ENCODE data around the gene CHD2.

CHD2 gene

DNA sequence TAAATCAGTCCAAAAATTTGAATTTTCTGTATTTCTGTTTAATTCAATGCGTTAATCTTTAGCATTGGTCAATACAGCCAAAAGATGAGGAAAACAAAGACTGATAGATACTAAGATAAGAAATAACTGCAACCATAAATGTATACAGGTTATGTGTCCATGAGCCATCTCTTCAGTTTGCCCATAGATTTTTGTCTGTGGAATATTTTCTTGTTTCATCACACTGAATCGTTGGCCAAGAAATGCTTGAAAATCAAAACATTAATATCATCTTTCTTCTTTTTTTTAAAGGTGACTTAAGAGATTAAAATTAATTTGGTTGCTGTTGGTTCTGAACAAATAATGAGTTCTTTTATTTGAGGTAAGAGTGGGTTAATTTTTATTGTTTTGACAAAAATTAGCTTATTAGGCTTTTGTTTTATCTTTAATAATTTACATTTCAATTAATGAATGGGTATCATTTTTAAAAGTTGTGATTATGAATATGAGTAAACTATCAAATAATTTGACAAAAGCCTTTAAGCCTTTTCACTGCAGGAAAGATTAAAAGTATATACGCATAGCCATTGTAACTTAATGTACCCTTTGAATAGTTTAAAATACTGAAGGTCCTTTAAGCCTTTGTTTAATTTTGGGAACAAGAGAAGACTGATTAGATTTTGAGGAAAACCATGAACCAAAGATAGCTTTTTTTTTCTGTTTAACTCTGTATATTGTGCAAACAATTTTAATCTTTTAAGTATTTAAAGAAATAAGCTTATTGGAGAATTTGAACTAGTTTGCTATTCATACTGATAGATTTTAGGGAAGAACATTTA is 14.7 kb upstream of the CHD2 start:
- DNase-seq (ENCODE audit: low read depth, low spot score) = no peak

DNA sequence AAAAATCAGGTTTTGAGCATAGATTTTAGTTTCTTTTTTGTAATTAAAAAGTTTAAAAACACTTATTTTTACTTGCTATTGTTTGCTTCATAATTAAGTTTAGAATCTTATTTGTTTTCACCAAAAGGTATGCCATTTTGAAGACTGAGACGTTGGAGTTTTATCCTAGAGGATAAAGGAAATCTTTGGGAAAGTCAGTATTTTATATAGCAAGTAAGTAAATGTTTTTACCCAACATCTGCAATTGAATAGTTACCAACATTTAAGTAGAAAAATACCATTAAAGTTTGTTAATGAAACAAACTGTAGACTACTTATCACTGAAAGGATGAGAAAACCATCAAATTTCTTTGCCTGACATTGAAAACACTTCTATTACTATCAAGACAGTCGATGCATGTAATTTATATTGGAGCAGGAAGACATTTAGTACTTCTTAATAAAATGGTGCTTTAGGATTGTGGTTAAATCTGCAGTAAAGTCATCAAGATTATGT is 14.0 kb upstream of the CHD2 start:
- no peak for DNase-seq (ENCODE audit: low read depth, low spot score)

- DNase-seq (ENCODE audit: low read depth, low spot score) = no peak
These were observed 13.3 kb upstream of the CHD2 start for GRCh38 chr15:92886815-92887214.

GRCh38 chr15:92887869-92888268 is 12.3 kb upstream of the CHD2 start:
- DNase-seq (ENCODE audit: low read depth, low spot score) = no peak

DNA sequence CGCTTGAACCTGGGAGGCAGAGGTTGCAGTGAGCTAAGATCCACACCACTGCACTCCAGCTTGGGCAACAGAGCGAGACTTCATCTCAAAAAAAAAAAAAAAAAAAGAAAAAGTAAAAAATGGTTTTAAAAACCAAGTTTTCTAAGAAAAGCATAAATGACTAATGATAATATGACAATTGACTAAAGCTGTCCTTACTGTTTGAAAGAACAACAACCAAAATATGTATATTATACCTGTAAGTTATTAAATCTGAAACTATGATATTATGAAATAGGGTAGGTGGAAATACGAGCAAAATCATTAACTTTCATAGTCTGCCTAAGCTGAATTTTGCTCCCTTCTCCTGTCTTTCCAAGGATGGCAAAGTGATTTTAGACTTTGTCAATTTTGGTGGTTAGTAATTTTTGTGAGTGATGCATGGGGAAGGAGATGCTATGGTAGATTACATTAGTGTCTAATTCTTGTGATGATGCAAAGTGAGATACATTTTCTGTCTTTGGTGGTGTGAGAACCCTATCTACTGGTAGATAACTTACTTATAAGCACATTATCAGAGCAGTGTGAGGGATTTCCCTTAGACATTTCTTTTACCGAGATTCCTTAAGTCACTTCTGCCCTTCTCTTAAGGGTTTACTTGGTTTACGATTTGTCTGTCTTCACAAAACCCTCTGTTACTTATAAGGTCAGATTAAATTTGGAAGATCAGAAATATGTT is 10.6 kb upstream of the CHD2 start:
- DNase-seq (ENCODE audit: low read depth, low spot score) = no peak

DNA sequence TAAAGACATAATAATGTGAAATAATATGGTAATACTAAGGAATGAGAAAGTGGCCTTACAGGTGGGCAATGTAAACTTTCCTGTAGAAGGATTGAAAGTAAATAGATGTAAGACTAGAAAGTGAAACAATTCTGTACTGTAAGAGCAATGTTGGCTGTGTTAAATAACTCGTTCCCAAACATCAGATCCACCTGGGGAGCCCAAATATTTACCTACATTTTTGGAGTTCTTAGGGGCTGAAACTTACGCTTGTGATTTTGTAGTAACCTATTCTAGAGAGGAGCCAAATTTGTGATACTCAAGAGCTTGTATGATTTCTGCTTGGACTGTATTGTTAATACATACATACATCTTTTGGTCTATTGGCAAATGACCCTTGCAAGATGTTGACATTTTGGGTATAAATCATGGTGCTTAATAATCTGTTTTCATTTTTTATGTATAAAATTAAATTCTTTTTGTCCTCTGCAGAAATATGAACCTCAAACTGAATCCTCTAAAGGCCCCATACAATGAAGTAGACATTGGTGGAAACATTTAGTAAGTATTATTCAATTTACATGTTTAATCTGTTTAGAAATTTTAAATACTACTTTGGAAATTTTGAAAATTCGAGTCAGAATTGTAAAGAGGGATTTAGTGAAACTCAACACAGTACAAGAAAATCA is 8.5 kb upstream of the CHD2 start:
- DNase-seq (ENCODE audit: low read depth, low spot score) = no peak

DNA sequence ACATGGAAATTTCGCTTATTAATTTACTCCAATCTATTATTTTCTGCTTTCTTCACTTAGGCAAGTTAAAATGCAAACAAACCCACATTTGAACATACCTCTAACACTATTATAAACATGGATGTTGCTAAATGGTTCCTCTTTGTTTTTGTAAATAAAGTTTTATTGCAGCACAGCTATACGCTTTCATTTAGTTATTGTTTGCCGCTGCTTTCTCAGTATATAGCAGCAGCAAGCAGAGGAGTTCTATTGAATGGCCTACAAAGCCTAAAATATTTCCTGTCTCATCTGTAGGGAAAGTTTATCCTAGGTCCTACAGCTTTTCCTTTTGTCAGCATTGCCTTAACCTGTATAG is 7.9 kb upstream of the CHD2 start:
- DNase-seq (ENCODE audit: low read depth, low spot score) = no peak

DNA sequence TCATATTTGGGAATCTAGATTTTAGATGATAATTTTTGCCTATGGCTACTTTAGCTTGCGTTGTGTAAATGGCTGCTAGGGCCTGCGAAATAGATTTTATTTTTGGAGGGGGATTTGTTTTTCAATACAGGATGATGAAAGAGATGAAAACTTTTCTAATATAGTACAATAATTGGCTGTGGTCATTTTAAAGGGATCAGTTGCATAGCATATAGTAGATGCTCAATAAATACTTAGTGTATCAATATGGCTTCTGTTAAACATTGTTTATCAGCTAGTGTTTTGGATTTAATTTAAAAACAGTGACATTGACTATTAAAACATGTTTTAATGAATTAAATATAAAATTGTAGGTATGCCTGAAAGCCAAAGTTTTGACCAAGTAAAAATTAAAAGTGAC is 6.9 kb upstream of the CHD2 start:
- no peak for DNase-seq (ENCODE audit: low read depth, low spot score)

- no peak for DNase-seq (ENCODE audit: low read depth, low spot score)
These were observed 3.6 kb upstream of the CHD2 start for GRCh38 chr15:92896561-92896960.

DNA sequence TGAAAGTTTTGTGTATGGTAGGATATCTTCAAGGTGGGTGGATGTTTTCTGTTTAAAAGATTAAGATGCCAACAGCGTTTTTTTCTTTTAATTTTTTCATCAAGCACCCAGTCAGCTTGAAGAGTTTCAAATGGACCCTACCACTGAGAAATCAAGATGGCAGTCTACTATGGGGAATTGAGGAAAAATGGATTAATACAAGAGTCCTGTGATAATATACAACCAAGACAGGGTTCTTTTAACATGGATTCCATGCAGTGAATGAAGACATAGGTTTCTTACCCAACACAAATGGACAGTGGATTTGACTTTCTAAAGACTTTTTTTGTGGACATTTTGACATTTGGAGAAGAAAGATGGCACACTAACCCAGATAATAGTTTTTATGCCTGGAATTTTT is 2.5 kb upstream of the CHD2 start:
- no peak for DNase-seq (ENCODE audit: low read depth, low spot score)

DNA sequence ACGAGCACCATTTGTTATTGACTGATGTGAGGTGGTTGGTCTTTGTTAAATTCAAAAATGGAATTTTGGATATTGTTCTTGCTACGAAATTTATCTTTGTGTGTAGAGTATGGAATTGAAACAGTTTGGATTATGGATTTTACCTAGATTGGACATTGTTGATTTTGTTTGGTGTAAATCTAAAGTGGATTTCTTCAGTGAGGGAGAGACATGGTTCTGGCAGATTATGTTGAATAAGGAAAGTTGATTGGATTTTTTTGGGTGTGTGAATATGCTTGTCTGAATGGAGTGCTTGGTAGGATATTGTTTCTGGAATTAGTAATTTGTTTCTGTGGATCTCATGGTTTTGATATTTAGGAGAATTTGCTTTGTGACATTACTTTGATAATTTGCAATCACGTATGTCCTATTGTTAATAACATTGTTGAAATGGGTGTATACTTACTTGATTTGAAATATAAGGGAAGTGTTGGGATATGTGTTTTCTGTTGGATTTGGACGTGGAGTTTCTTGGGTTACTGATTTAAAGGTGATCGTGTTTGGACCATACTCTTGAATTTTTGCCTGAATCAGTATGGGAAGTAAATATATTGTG is 1.0 kb upstream of the CHD2 start:
- no peak for DNase-seq (ENCODE audit: low read depth, low spot score)

GRCh38 chr15:92899601-92899947 is 550 bp upstream of the CHD2 start:
- DNase-seq (ENCODE audit: low read depth, low spot score) = no peak

GRCh38 chr15:92900731-92901071 is 577 bp downstream of the CHD2 start:
- DNase-seq (ENCODE audit: low read depth, low spot score) = no peak

- DNase-seq (ENCODE audit: low read depth, low spot score) = no peak
These were observed 1.1 kb downstream of the CHD2 start for GRCh38 chr15:92901072-92901761.

DNA sequence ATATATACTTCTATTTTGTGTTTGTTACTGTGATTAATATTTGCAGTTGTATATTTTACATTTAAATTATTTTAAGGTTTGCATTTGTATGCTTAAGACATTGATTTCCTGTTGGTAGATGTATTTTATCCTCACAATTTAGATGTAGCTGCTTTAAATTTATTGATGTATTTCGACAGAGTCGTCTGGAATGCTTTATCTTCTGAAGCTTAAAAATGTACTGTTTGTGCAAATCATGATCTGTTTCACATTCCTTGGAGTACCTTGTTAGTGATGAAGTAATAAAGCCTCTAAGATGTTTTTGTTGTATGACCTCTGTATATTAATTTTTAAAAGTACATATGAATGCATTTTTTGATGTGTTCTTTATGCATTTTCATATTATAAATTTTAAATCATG is 1.9 kb downstream of the CHD2 start:
- no peak for DNase-seq (ENCODE audit: low read depth, low spot score)

DNA sequence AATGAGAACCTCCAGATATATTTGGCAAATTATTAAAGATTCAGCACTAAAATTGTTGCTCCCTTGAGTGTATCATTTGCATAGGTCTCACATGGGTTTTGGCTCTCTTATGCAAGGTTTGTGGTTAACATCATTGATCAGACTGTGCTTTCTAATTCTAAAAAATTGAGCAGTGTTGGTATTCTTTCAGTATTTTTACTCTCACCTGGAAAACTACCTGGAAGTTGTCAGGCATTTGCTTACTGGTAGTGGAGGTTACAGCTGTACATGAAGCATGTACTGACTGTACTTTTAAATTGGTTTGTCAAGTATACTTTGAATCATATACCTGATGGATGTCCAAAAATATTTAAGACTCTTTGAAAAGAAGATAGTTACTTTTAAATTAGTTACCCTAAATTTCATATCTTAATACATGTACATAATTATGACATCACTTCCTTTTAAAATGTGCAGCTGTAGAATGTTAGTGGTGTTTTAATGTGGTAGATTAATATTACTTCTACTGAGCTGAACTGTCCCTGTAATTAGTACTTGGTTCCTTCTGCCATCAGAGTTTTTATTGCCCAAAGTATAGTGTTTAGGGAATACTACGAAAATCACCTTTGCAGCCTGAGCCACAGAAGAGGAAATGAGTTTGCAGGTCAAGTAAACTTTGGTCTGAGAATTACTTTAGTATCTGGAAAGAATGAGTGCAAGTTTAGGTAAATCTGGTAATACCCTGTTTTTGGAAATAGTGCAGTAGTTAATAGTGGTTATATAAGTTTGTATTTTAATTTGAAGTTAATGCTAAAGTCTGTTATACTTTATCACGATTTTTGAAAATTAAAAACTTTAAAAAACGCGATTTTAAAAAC is 2.8 kb downstream of the CHD2 start:
- DNase-seq (ENCODE audit: low read depth, low spot score) = no peak

DNA sequence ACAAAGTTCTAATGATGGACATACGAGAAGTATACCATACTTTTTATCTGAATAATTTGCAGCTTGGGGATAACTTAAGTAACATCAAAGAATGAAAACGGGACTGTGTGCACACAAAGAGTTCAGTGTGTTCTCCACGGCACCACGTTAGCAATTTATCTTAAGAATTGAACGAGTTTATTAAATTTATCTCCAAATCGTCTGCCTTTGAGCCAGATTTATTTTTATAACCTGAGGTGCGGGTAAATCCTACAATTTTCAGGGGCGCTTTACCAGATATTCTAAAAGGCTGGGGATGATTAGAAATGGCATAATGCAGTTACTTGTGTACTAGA is 3.5 kb downstream of the CHD2 start:
- no peak for DNase-seq (ENCODE audit: low read depth, low spot score)

- DNase-seq (ENCODE audit: low read depth, low spot score) = peak; percentile 97
These were observed 4.0 kb downstream of the CHD2 start for GRCh38 chr15:92903966-92904721.

DNA sequence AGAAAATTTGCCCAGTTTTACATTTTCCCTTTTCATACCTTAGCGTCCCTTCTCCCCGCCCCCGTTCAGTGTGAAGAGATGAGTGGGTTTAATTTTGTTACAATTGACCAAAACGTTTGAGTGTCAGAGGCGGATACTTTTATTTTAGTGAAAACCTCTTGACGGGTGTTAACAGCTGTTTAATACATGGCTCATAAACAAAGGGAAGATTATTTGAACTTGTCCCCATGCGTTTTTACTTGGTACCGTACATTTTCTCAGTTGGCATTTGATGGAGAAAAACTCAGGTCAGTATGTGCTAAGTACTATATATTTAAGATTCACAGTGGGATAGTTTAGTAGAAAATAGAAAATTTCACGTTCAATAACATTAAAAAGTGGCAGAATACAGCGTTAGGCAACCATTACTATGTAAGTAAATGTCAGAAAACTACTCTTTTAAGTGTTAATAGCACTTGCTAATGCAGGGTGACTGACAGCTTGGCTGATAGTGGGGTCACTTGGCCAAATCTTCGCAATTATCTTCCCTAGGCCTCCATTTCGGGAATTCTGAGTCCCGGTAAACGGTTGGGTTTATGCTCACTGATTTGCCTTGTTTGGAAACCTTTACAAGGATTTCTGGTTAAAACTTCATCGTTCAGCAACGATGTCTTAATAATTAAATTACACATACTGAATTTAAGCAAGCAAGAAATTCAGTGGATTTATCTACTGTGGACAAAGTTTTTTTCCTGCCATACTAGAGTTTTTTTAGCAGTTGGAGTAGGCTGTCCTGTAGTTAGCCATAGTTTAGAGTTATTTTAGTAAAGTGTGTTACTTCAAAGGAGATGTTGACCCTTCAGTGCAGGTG is 4.8 kb downstream of the CHD2 start:
- no peak for DNase-seq (ENCODE audit: low read depth, low spot score)
